ENCODE data around the gene SELENON. TPM values are rescaled to one million over a fixed set of nuclear protein-coding genes. Genes with fewer than 3 reads are reported as not detected.
A peak's percentile ranks its signal among the peaks of the same experiment; 100 is the strongest.

The SELENON gene
- total RNA-seq, 4 donors from 2014 or later: 9.0 to 94.0 (median 18.0) TPM

GRCh38 chr1:25804964-25805862 lies 5.2 kb downstream of the SELENON start:
- peak overlapping the region; percentile 53 to 66 for H3K27ac ChIP-seq
- intact Hi-C loops (cut with DNase I; ENCODE audit: low total_unique reads): no loop called here
- no peak overlapping the region for H3K4me3 ChIP-seq
- H3K27me3 ChIP-seq: no peaks in the 10 kb centered on the region
- H3K36me3 ChIP-seq: no peaks in the 10 kb centered on the region
- no peaks in the 10 kb centered on the region for H3K9me3 ChIP-seq
- peaks cover 0 to 5% of the 10 kb centered on the region in 2 donors for H3K4me1 ChIP-seq
- TF ChIP-seq, protein P1, sequence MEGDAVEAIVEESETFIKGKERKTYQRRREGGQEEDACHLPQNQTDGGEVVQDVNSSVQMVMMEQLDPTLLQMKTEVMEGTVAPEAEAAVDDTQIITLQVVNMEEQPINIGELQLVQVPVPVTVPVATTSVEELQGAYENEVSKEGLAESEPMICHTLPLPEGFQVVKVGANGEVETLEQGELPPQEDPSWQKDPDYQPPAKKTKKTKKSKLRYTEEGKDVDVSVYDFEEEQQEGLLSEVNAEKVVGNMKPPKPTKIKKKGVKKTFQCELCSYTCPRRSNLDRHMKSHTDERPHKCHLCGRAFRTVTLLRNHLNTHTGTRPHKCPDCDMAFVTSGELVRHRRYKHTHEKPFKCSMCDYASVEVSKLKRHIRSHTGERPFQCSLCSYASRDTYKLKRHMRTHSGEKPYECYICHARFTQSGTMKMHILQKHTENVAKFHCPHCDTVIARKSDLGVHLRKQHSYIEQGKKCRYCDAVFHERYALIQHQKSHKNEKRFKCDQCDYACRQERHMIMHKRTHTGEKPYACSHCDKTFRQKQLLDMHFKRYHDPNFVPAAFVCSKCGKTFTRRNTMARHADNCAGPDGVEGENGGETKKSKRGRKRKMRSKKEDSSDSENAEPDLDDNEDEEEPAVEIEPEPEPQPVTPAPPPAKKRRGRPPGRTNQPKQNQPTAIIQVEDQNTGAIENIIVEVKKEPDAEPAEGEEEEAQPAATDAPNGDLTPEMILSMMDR (IDR thresholded peaks at IDR 0.05): no peak
- TF ChIP-seq POLR2A (IDR thresholded peaks at IDR 0.05): no peak
- no peak for DNase-seq

- no peaks in the 10 kb centered on the region for H3K36me3 ChIP-seq
- H3K27me3 ChIP-seq: no peaks in the 10 kb centered on the region
- H3K27ac ChIP-seq: peak overlapping the region; percentile 53 to 66
- TF ChIP-seq, protein P1 (IDR thresholded peaks at IDR 0.05): no peak
- TF ChIP-seq POLR2A (IDR thresholded peaks at IDR 0.05): no peak
- DNase-seq: no peak
- H3K9me3 ChIP-seq: no peaks in the 10 kb centered on the region
- H3K4me1 ChIP-seq: peaks cover 0 to 5% of the 10 kb centered on the region in 2 donors
- intact Hi-C loops (cut with DNase I; ENCODE audit: low total_unique reads): no loop called here
- no peak overlapping the region for H3K4me3 ChIP-seq
Observed at GRCh38 chr1:25805863-25806225, 5.9 kb downstream of the SELENON start.

DNA sequence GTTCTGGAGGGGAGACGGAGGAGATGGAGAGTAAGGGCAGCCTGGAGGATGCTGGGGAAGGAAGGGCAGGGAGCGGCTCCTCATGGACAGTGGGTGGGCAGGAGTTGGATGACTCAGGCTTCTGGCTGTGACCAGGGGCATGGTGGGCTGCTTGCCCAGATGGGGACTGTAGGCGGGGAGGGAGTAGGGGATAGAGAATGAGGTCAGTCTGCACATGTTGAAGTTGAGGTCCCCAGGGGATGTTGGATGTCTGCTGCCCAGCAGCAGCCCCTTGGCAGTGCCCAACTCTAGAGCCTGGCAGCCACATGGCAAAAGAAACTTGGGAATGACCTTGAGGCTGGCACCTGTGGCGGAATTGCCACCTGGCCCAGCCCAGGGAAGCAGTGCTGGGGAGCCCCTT lies 6.4 kb downstream of the SELENON start:
- H3K27ac ChIP-seq: peak overlapping the region; percentile 53 to 66
- intact Hi-C loops (cut with DNase I; ENCODE audit: low total_unique reads): no loop called here
- peaks cover 0 to 5% of the 10 kb centered on the region in 2 donors for H3K4me1 ChIP-seq
- H3K9me3 ChIP-seq: no peaks in the 10 kb centered on the region
- TF ChIP-seq, protein P1 (IDR thresholded peaks at IDR 0.05): no peak
- TF ChIP-seq POLR2A (IDR thresholded peaks at IDR 0.05): no peak
- no peak overlapping the region for H3K4me3 ChIP-seq
- H3K36me3 ChIP-seq: no peaks in the 10 kb centered on the region
- DNase-seq: peak; percentile 55 to 66
- no peaks in the 10 kb centered on the region for H3K27me3 ChIP-seq

DNA sequence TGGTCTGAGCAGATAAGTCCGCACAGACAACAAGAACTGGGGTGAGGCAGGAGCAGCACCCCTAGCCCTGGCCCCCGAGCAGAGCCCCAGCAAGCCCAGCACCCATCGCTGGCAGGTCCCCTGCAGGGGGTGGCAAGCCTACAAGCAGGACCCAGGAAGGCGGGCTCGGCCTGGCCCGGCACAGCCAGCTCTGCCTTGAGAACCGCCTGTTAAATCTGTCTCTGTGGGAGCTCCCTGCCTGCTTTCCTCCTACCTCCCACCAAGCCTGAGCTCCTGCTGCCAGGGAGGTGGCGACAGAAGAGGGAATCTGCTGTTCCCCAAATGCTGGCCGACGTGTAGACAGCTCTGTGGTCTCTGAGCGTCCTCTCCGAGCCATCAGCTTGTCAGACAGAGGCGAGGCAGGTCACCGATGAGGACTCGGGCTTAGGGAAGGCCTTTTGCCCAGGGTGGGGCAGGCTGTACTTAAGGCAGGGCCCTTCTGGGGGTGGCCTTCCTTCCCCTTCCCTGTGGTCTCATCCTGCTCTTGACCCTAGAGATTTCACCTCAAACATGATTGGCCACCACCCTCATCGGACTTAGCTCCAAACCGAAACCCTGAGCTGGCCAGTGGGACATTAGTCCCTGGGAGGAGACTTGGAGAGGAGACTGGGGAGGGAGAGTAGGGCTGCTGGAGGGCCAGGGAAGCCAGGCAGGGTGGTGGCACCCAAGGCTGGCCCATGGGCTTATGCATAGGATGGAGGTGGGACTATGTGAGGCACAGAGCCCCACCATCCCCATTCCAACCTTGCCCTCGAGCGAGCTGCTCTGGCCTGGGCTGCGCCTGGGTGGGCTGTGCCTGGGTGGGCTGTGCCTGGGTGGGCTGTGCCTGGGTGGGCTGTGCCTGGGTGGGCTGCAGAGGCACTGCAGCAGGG lies 7.7 kb downstream of the SELENON start:
- Histone ChIP-seq H3K4me3 (no peak overlapping the region), H3K27me3 (no peaks in the 10 kb centered on the region), H3K36me3 (no peaks in the 10 kb centered on the region), H3K27ac (peak overlapping the region in 1 of 2 donors; percentile 66), H3K9me3 (no peaks in the 10 kb centered on the region), H3K4me1 (peaks cover 0 to 5% of the 10 kb centered on the region in 2 donors)
- TF ChIP-seq, protein P1 (IDR thresholded peaks at IDR 0.05): no peak
- no peak for TF ChIP-seq POLR2A (IDR thresholded peaks at IDR 0.05)
- intact Hi-C loops (cut with DNase I; ENCODE audit: low total_unique reads): no loop called here
- no peak for DNase-seq
